Measurements from ENCODE around the gene AHCYL2. TPM values are rescaled to one million over a fixed set of nuclear protein-coding genes. Genes with fewer than 3 reads are reported as not detected.

The AHCYL2 gene
- total and polyA plus RNA-seq, 2 experiments from 2014 or later, result 1.9 to 8.9 TPM

DNA sequence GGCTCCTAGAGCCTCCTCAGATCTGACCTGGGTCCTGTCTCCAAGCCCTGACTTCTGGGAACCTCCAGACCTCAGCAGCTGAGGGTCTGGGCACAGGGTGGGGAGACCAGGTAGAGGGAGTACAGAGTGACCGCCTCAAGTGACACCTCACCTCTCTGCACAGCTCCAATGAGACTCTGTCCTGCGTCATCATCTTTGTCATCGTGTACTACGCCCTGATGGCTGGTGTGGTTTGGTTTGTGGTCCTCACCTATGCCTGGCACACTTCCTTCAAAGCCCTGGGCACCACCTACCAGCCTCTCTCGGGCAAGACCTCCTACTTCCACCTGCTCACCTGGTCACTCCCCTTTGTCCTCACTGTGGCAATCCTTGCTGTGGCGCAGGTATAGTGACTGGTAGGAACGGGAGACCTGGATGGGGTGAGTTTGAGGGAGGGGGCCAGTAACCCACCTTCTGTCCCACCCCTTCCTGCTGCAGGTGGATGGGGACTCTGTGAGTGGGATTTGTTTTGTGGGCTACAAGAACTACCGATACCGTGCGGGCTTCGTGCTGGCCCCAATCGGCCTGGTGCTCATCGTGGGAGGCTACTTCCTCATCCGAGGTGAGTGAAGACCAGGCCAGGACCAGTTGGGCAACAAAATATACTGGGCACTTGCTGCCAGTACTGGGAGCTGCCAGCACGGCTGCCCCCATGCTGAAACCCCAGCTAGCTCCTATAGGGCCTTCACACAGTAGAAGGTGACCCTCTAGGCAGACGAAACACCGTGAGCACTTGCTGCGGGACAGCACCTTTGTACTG, 18.6 kb upstream of the AHCYL2 start:
- Histone ChIP-seq H3K27ac (no peak overlapping the region), H3K4me1 (ENCODE audit: insufficient read depth) (no peaks in the 10 kb centered on the region), H3K4me3 (no peak overlapping the region), H3K9ac (no peak overlapping the region), H3K36me3 (ENCODE audit: low read depth) (no peaks in the 10 kb centered on the region), H3K4me2 (ENCODE audit: unreplicated experiment) (no peak overlapping the region), H3K27me3 (replicated peaks; ENCODE audit: insufficient read depth) (no peaks in the 10 kb centered on the region), H3K9me3 (ENCODE audit: low read depth) (no peaks in the 10 kb centered on the region), H3F3A (ENCODE audit: insufficient read depth) (no peaks in the 10 kb centered on the region), H3K79me2 (ENCODE audit: insufficient read depth) (no peaks in the 10 kb centered on the region), H2AFZ (no peak overlapping the region), H3K9me2 (ENCODE audit: insufficient read depth) (no peaks in the 10 kb centered on the region), H4K20me1 (ENCODE audit: insufficient read depth) (no peaks in the 10 kb centered on the region)
- 93 to 94% methylated on average over 18 of the region's 18 CpGs for WGBS, 2 experiments (ENCODE audit: low coverage in 1 of 2, low lambda C conversion rate in 2 of 2, missing lambda C conversion rate in 2 of 2)
- DNase-seq, result no peak
- TF ChIP-seq EZH2 (IDR thresholded peaks at IDR 0.05; ENCODE audit: insufficient read depth, poor library complexity, severe bottlenecking), result no peak
- no peak for TF ChIP-seq EZH2phosphoT487 (IDR thresholded peaks at IDR 0.05; ENCODE audit: insufficient read depth, low read depth)
- in situ Hi-C loops (cut with MboI), result loop anchor here (25.0 kb wide), 1 partner anchor 431 kb away; no protein-coding TSS in a partner anchor

DNA sequence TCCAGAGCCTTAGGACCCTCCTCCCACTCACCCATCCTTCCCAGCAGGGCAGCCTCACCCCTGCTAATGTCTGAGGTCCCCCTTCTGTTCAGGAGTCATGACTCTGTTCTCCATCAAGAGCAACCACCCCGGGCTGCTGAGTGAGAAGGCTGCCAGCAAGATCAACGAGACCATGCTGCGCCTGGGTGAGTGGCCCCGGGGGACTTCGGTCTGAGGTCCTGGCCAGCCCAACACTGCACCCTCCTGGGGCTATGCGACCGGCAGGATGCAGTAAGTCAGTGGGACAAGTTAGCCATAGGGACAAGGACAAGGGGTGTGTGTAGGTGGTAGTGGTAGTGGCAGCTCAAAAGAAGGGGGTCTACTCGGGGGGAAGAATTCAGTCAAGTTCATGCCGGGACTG, 16.2 kb upstream of the AHCYL2 start:
- Histone ChIP-seq H3K4me1 (ENCODE audit: insufficient read depth) (no peaks in the 10 kb centered on the region), H3K9me2 (ENCODE audit: insufficient read depth) (no peaks in the 10 kb centered on the region), H3K79me2 (ENCODE audit: insufficient read depth) (no peaks in the 10 kb centered on the region), H4K20me1 (ENCODE audit: insufficient read depth) (no peaks in the 10 kb centered on the region), H3K4me3 (no peak overlapping the region), H3K9me3 (ENCODE audit: low read depth) (no peaks in the 10 kb centered on the region), H3K27me3 (replicated peaks; ENCODE audit: insufficient read depth) (no peaks in the 10 kb centered on the region), H2AFZ (no peak overlapping the region), H3F3A (ENCODE audit: insufficient read depth) (no peaks in the 10 kb centered on the region), H3K27ac (no peak overlapping the region), H3K36me3 (ENCODE audit: low read depth) (no peaks in the 10 kb centered on the region), H3K9ac (no peak overlapping the region), H3K4me2 (ENCODE audit: unreplicated experiment) (no peak overlapping the region)
- no peak for DNase-seq
- TF ChIP-seq EZH2 (IDR thresholded peaks at IDR 0.05; ENCODE audit: insufficient read depth, poor library complexity, severe bottlenecking) (no peak), EZH2phosphoT487 (IDR thresholded peaks at IDR 0.05; ENCODE audit: insufficient read depth, low read depth) (no peak)
- WGBS, 2 experiments (ENCODE audit: low coverage in 1 of 2, low lambda C conversion rate in 2 of 2, missing lambda C conversion rate in 2 of 2), result 79 to 85% methylated on average over 9 of the region's 9 CpGs
- in situ Hi-C loops (cut with MboI), result loop anchor here (25.0 kb wide), 1 partner anchor 429 kb away; no protein-coding TSS in a partner anchor

- H3F3A ChIP-seq (ENCODE audit: insufficient read depth), result no peaks in the 10 kb centered on the region
- no peak overlapping the region for H3K4me3 ChIP-seq
- in situ Hi-C loops (cut with MboI), result loop anchor here (25.0 kb wide), 1 partner anchor 428 kb away; no protein-coding TSS in a partner anchor
- DNase-seq, result no peak
- TF ChIP-seq EZH2phosphoT487 (IDR thresholded peaks at IDR 0.05; ENCODE audit: insufficient read depth, low read depth) (no peak), EZH2 (IDR thresholded peaks at IDR 0.05; ENCODE audit: insufficient read depth, poor library complexity, severe bottlenecking) (no peak)
- H3K4me2 ChIP-seq (ENCODE audit: unreplicated experiment), result no peak overlapping the region
- H2AFZ ChIP-seq, result no peak overlapping the region
- no peaks in the 10 kb centered on the region for H4K20me1 ChIP-seq (ENCODE audit: insufficient read depth)
- no peaks in the 10 kb centered on the region for H3K27me3 ChIP-seq (replicated peaks; ENCODE audit: insufficient read depth)
- 85 to 86% methylated on average over 15 of the region's 15 CpGs for WGBS, 2 experiments (ENCODE audit: low coverage in 1 of 2, low lambda C conversion rate in 2 of 2, missing lambda C conversion rate in 2 of 2)
- no peaks in the 10 kb centered on the region for H3K4me1 ChIP-seq (ENCODE audit: insufficient read depth)
- H3K36me3 ChIP-seq (ENCODE audit: low read depth), result no peaks in the 10 kb centered on the region
- no peaks in the 10 kb centered on the region for H3K79me2 ChIP-seq (ENCODE audit: insufficient read depth)
- H3K9me2 ChIP-seq (ENCODE audit: insufficient read depth), result no peaks in the 10 kb centered on the region
- H3K9me3 ChIP-seq (ENCODE audit: low read depth), result no peaks in the 10 kb centered on the region
- no peak overlapping the region for H3K9ac ChIP-seq
- no peak overlapping the region for H3K27ac ChIP-seq
Measured at GRCh38 chr7:129209067-129209926, 15.5 kb upstream of the AHCYL2 start.

GRCh38 chr7:129210256-129210988, 14.4 kb upstream of the AHCYL2 start:
- Histone ChIP-seq H3K27me3 (replicated peaks; ENCODE audit: insufficient read depth) (no peaks in the 10 kb centered on the region), H3F3A (ENCODE audit: insufficient read depth) (no peaks in the 10 kb centered on the region), H2AFZ (no peak overlapping the region), H3K36me3 (ENCODE audit: low read depth) (no peaks in the 10 kb centered on the region), H3K9me3 (ENCODE audit: low read depth) (no peaks in the 10 kb centered on the region), H4K20me1 (ENCODE audit: insufficient read depth) (no peaks in the 10 kb centered on the region), H3K4me2 (ENCODE audit: unreplicated experiment) (no peak overlapping the region), H3K4me3 (no peak overlapping the region), H3K79me2 (ENCODE audit: insufficient read depth) (no peaks in the 10 kb centered on the region), H3K27ac (no peak overlapping the region), H3K9me2 (ENCODE audit: insufficient read depth) (no peaks in the 10 kb centered on the region), H3K4me1 (ENCODE audit: insufficient read depth) (no peaks in the 10 kb centered on the region), H3K9ac (no peak overlapping the region)
- DNase-seq, result peak; percentile 76
- WGBS, 2 experiments (ENCODE audit: low coverage in 1 of 2, low lambda C conversion rate in 2 of 2, missing lambda C conversion rate in 2 of 2), result 53 to 54% methylated on average over 16 of the region's 16 CpGs
- TF ChIP-seq EZH2phosphoT487 (IDR thresholded peaks at IDR 0.05; ENCODE audit: insufficient read depth, low read depth) (no peak), EZH2 (IDR thresholded peaks at IDR 0.05; ENCODE audit: insufficient read depth, poor library complexity, severe bottlenecking) (no peak)
- in situ Hi-C loops (cut with MboI), result loop anchor here (25.0 kb wide), 1 partner anchor 427 kb away; no protein-coding TSS in a partner anchor

Measured in GM23248 (cell line).